Activated B cell treated with CpG ODN at 0.5 μM for 24 hours (primary cell): ENCODE measurements around the gene ZNF512. TPM values are rescaled to one million over a fixed set of nuclear protein-coding genes. Genes with fewer than 3 reads are reported as not detected.

ENCODE experiments used
- ATAC-seq: fragments of 200-7000 bp; cut with Tn5 transposase; one replicate; pipeline ENCODE4 v1.10.0; 2021; ENCODE audit warnings: low read depth, mild to moderate bottlenecking, moderate library complexity
- CTCF ChIA-PET: fragments of 350-600 bp; sonication (Branson Sonifier 250); formaldehyde crosslinking; loops from one replicate; lab custom pipeline; 2021; ENCODE audit warnings: antibody characterized with exemption; lab: Charles Lee
- POLR2A ChIA-PET: fragments of 350-600 bp; sonication (Branson Sonifier 250); formaldehyde crosslinking; loops from one replicate; lab custom pipeline; 2021; ENCODE audit warnings: antibody characterized with exemption; lab: Charles Lee
- DNase-seq: peaks from one replicate; pipeline ENCODE4 v3.0.0; 2022
- H3K27ac Mint-ChIP-seq: one replicate; pipeline ENCODE4 v1.8.0; 2020; ENCODE audit warnings: mixed read lengths
- H3K27me3 Mint-ChIP-seq: one replicate; pipeline ENCODE4 v1.8.0; 2021; ENCODE audit warnings: mixed read lengths
- H3K36me3 Mint-ChIP-seq: one replicate; pipeline ENCODE4 v1.8.0; 2021; ENCODE audit warnings: low read depth, mixed read lengths
- H3K4me1 Mint-ChIP-seq: one replicate; pipeline ENCODE4 v1.8.0; 2021; ENCODE audit warnings: mixed read lengths
- H3K4me3 Mint-ChIP-seq: one replicate; pipeline ENCODE4 v1.8.0; 2020; ENCODE audit warnings: mild to moderate bottlenecking, mixed read lengths
- H3K9me3 Mint-ChIP-seq: one replicate; pipeline ENCODE4 v1.8.0; 2020; ENCODE audit warnings: mixed read lengths
- intact Hi-C: fragments of 100-400 bp; cut with micrococcal nuclease; formaldehyde crosslinking; loops from one replicate; pipeline ENCODE4 v1.15.1; 2024
- total RNA-seq: library from RNA; stranded (reverse); gene quantifications from 2 replicates; pipeline ENCODE4 v1.2.3, GENCODE V29; 2022
- TF ChIP-seq, protein P1 (sequence below): fragments of 200-600 bp; IDR thresholded peaks from one replicate; pipeline ENCODE4 v1.8.0; 2022; ENCODE audit warnings: antibody characterized with exemption, mild to moderate bottlenecking

ZNF512 gene
- total RNA-seq, 1 donor from 2014 or later, result 48.7 TPM

DNA sequence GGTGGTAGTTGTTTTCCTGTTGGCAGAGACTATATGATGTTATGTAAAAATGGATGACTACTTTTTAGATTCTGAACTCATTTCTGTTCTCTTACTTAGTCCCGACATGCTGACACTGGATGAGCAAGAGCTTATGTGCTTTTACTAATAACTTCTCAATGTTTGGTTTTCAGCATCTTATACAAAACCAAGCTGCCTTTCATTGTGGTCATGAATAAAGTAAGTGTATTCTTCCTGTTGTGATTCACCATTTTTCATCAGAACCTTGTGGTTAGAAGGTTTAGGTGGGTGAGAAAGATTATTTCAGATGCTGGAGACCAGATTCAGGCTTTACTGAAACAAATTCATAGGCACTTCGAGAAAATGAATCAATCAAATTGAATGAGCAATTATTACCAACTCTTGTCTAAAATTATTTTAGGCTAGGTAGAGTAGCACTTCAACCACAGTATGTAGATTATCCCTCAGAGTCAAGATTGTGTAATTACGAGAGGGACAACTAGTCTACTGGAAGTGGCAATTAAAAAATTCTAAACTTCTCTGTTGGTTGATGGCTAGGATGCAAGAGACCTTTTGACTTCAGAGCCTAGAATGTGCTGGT lies 55.3 kb downstream of the ZNF512 start:
- POLR2A ChIA-PET, result no interaction called here
- H3K36me3 Mint-ChIP-seq, result peaks cover 80% of the 10 kb centered on the region
- H3K4me1 Mint-ChIP-seq, result no peaks in the 10 kb centered on the region
- H3K9me3 Mint-ChIP-seq, result no peaks in the 10 kb centered on the region
- H3K4me3 Mint-ChIP-seq, result no peak overlapping the region
- no peak for ATAC-seq
- no peak for DNase-seq
- CTCF ChIA-PET, result no interaction called here
- no peak overlapping the region for H3K27ac Mint-ChIP-seq
- TF ChIP-seq, protein P1, sequence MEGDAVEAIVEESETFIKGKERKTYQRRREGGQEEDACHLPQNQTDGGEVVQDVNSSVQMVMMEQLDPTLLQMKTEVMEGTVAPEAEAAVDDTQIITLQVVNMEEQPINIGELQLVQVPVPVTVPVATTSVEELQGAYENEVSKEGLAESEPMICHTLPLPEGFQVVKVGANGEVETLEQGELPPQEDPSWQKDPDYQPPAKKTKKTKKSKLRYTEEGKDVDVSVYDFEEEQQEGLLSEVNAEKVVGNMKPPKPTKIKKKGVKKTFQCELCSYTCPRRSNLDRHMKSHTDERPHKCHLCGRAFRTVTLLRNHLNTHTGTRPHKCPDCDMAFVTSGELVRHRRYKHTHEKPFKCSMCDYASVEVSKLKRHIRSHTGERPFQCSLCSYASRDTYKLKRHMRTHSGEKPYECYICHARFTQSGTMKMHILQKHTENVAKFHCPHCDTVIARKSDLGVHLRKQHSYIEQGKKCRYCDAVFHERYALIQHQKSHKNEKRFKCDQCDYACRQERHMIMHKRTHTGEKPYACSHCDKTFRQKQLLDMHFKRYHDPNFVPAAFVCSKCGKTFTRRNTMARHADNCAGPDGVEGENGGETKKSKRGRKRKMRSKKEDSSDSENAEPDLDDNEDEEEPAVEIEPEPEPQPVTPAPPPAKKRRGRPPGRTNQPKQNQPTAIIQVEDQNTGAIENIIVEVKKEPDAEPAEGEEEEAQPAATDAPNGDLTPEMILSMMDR, result no peak
- no peaks in the 10 kb centered on the region for H3K27me3 Mint-ChIP-seq
- intact Hi-C loops, result no loop called here

DNA sequence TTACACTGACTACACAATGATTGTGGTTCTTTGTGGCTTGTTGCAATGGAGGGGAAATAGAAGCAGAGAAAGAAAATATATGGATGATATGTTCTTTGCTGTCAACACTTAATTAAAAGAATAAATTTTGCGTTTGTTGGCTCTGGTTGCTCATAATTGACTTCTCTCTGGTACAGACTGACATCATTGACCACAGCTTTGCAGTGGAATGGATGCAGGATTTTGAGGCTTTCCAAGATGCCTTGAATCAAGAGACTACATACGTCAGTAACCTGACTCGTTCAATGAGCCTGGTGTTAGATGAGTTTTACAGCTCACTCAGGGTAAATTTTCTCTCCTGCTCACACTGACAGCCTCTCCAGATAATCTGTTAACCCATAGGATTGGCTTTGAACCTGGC lies 55.9 kb downstream of the ZNF512 start:
- Mint-ChIP-seq H3K27ac (no peak overlapping the region), H3K4me3 (no peak overlapping the region), H3K4me1 (no peaks in the 10 kb centered on the region), H3K27me3 (no peaks in the 10 kb centered on the region), H3K36me3 (peaks cover 78% of the 10 kb centered on the region), H3K9me3 (no peaks in the 10 kb centered on the region)
- POLR2A ChIA-PET, result no interaction called here
- TF ChIP-seq, protein P1, result no peak
- intact Hi-C loops, result no loop called here
- no peak for DNase-seq
- CTCF ChIA-PET, result no interaction called here
- ATAC-seq, result no peak

DNA sequence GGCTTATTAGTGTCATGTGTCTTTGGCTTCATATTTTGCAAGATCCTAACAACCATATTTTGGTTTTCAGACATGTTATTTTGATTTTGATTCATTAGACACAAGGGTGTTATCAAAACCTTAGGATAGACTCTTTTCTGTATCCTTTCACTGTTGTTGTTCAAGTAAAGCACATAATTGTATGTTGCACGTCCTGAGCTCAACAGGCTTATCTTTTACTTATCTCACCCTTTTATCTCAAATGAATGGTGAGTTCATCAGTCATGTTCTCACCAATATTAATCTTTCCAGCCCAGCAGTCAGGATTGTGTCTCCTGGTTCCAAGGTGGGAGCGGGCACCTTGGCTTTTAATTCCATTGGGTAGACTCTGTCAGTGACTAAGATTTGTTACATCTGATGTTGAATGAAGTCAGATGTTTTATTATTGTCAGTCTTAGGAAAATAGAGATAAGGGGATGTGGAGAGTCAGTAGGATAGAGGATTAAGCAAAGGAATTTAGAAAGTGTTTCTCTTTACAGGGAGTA lies 57.9 kb downstream of the ZNF512 start:
- TF ChIP-seq, protein P1, result no peak
- peaks cover 74% of the 10 kb centered on the region for H3K36me3 Mint-ChIP-seq
- CTCF ChIA-PET, result no interaction called here
- no peaks in the 10 kb centered on the region for H3K9me3 Mint-ChIP-seq
- no peaks in the 10 kb centered on the region for H3K27me3 Mint-ChIP-seq
- intact Hi-C loops, result no loop called here
- ATAC-seq (no peak), DNase-seq (no peak)
- no peaks in the 10 kb centered on the region for H3K4me1 Mint-ChIP-seq
- H3K27ac Mint-ChIP-seq, result no peak overlapping the region
- H3K4me3 Mint-ChIP-seq, result no peak overlapping the region
- POLR2A ChIA-PET, result no interaction called here

DNA sequence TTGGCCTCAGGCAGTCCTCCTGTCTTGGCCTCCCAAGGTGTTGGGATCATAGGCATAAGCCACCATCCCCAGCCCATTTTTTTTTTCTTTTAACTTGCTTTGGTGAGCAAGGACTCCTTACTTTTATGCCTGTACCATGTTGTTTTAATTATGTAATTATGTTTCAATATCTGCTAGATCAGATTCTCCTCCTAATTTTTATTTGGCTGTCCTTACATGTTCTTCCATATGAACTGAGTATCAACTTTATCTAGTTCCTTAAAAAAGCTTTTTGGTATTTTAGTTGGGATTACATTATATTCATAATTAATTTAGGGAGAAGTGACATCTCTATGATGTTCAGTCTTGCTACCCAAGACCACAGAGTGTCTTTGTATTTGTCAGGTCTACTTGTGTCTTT lies 62.4 kb downstream of the ZNF512 start:
- Mint-ChIP-seq H3K36me3 (peaks cover 73% of the 10 kb centered on the region), H3K27ac (no peak overlapping the region), H3K9me3 (no peaks in the 10 kb centered on the region), H3K4me3 (no peak overlapping the region), H3K27me3 (no peaks in the 10 kb centered on the region), H3K4me1 (no peaks in the 10 kb centered on the region)
- no peak for ATAC-seq
- TF ChIP-seq, protein P1, result no peak
- POLR2A ChIA-PET, result no interaction called here
- no peak for DNase-seq
- CTCF ChIA-PET, result no interaction called here
- intact Hi-C loops, result no loop called here

DNA sequence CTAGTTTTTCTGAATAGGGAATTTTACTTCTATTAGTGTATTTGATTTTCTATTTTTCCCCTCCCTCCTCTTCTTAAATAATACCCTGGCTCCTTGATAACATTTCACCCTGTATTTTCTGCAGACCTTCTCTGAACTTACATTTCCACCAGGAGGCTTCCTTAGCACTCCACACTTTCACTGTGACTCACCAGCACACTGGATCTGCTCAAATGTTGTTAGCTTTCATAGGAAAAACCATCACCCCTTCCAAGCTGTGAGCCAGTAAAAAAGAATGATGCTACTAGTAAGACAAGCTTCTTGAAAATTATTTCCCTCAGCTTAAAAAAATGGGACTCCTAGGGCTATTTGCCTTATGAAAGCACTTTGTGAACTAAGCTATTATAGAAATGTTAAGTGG lies 64.4 kb downstream of the ZNF512 start:
- Mint-ChIP-seq H3K4me3 (no peak overlapping the region), H3K27ac (no peak overlapping the region), H3K36me3 (peaks cover 72% of the 10 kb centered on the region), H3K4me1 (no peaks in the 10 kb centered on the region), H3K27me3 (no peaks in the 10 kb centered on the region), H3K9me3 (no peaks in the 10 kb centered on the region)
- POLR2A ChIA-PET, result interaction anchor here (1.2 kb wide), 1 partner anchor 16 kb away, joined by 5 read pairs; the partner anchor contains the start of genes SLC4A1AP and SUPT7L
- TF ChIP-seq, protein P1, result no peak
- ATAC-seq (no peak), DNase-seq (no peak)
- intact Hi-C loops, result no loop called here
- CTCF ChIA-PET, result interaction anchor here (1.8 kb wide), 1 partner anchor 36 kb away, joined by 4 read pairs; no protein-coding TSS in a partner anchor
